GM23338 (cell line): ENCODE results near the gene DCD. TPM values are rescaled to one million over a fixed set of nuclear protein-coding genes. Genes with fewer than 3 reads are reported as not detected.
"Not testable (repeated sequence)": the region's sequence is repeated elsewhere in the genome, so short reads cannot be mapped to it uniquely, and the experiment has no call there.

ENCODE experiments used
- ATAC-seq: fragments of 200-7000 bp; cut with Tn5 transposase; 3 replicates; pipeline ENCODE4 v1.9.1; 2020
- DNase-seq: peaks from one replicate; pipeline ENCODE4 v3.0.0-alpha.2; 2015; ENCODE audit warnings: low spot score
- H2AFZ ChIP-seq: fragments of 200-600 bp; sonication (generic); 2 replicates; pipeline ENCODE4 v1.8.0; 2016; ENCODE audit warnings: antibody characterized with exemption, mild to moderate bottlenecking, moderate library complexity
- H3F3A ChIP-seq: fragments of 200-600 bp; sonication (generic); replicated peaks from 2 replicates; pipeline ENCODE4 v1.8.0; 2017; ENCODE audit warnings: antibody characterized with exemption, mixed run types, low read depth
- H3K27ac ChIP-seq: fragments of 200-600 bp; sonication (generic); 2 replicates; pipeline ENCODE4 v1.6.1; 2016; ENCODE audit warnings: low read depth
- H3K27me3 ChIP-seq: fragments of 200-600 bp; sonication (generic); 2 replicates; pipeline ENCODE4 v1.8.0; 2016; ENCODE audit warnings: mild to moderate bottlenecking, mixed run types, moderate library complexity; ENCODE audit not compliant: insufficient read depth
- H3K36me3 ChIP-seq: fragments of 200-600 bp; sonication (generic); 2 replicates; pipeline ENCODE4 v1.8.0; 2016; ENCODE audit warnings: mild to moderate bottlenecking; ENCODE audit not compliant: insufficient read depth
- H3K4me1 ChIP-seq: fragments of 200-600 bp; sonication (generic); 2 replicates; pipeline ENCODE4 v1.8.0; 2016; ENCODE audit warnings: mild to moderate bottlenecking, moderate library complexity; ENCODE audit not compliant: insufficient read depth
- H3K4me2 ChIP-seq: fragments of 200-600 bp; sonication (generic); 2 replicates; pipeline ENCODE4 v1.7.1; 2017; ENCODE audit warnings: mixed run types
- H3K4me3 ChIP-seq: fragments of 200-600 bp; sonication (generic); 2 replicates; pipeline ENCODE4 v1.6.1; 2016; ENCODE audit warnings: mixed run types
- H3K79me2 ChIP-seq: fragments of 200-600 bp; sonication (generic); replicated peaks from 2 replicates; pipeline ENCODE4 v1.8.0; 2017; ENCODE audit warnings: mild to moderate bottlenecking; ENCODE audit not compliant: insufficient read depth
- H3K9me2 ChIP-seq: fragments of 200-600 bp; sonication (generic); 2 replicates; pipeline ENCODE4 v1.8.0; 2017; ENCODE audit not compliant: insufficient read depth
- H4K20me1 ChIP-seq: fragments of 200-600 bp; sonication (generic); replicated peaks from 2 replicates; pipeline ENCODE4 v1.8.0; 2017; ENCODE audit warnings: mild to moderate bottlenecking; ENCODE audit not compliant: insufficient read depth
- H3K27ac Mint-ChIP-seq: 2 replicates; pipeline ENCODE4 v1.8.0; 2020; ENCODE audit warnings: inconsistent platforms, mild to moderate bottlenecking, moderate library complexity, mixed read lengths
- H3K27me3 Mint-ChIP-seq: 3 replicates; pipeline ENCODE4 v1.8.0; 2022; ENCODE audit warnings: low read depth, mild to moderate bottlenecking, moderate library complexity, mixed read lengths, inconsistent platforms; ENCODE audit not compliant: insufficient read depth, poor library complexity
- H3K36me3 Mint-ChIP-seq: 3 replicates; pipeline ENCODE4 v1.8.0; 2021; ENCODE audit warnings: low read depth, mild to moderate bottlenecking, inconsistent platforms, moderate library complexity, mixed read lengths
- H3K4me1 Mint-ChIP-seq: 3 replicates; pipeline ENCODE4 v1.8.0; 2020; ENCODE audit warnings: mild to moderate bottlenecking, inconsistent platforms, mixed read lengths
- H3K4me3 Mint-ChIP-seq: 3 replicates; pipeline ENCODE4 v1.8.0; 2021; ENCODE audit warnings: moderate library complexity, mild to moderate bottlenecking, inconsistent platforms, mixed read lengths
- H3K9me3 Mint-ChIP-seq: 3 replicates; pipeline ENCODE4 v1.8.0; 2020; ENCODE audit warnings: moderate library complexity, mild to moderate bottlenecking, inconsistent platforms, mixed read lengths
- ETS1 ChIP-seq: IDR thresholded peaks from 2 replicates; pipeline ENCODE4 v1.6.1; 2016; ENCODE audit warnings: antibody characterized with exemption
- STAT1 ChIP-seq: IDR thresholded peaks from one replicate; pipeline ENCODE4 v1.6.1; 2016; ENCODE audit warnings: antibody characterized with exemption; ENCODE audit not compliant: unreplicated experiment
- ZNF114 ChIP-seq: fragments of 250-450 bp; sonication (Bioruptor Pico); IDR thresholded peaks from 2 replicates; pipeline ENCODE4 v1.5.0; 2020; ENCODE audit warnings: mild to moderate bottlenecking, moderate library complexity
- ZNF331 ChIP-seq: fragments of 250-450 bp; sonication (Bioruptor Pico); IDR thresholded peaks from 2 replicates; pipeline ENCODE4 v1.5.0; 2020; ENCODE audit warnings: low read depth, mild to moderate bottlenecking, moderate library complexity
- polyA plus RNA-seq: library from polyadenylated mRNA; unstranded; fragments of >200 nt; fragmentation: Nextera tagmentation; extraction: Ambion mirVana; gene quantifications from 2 replicates; pipeline ENCODE4 v1.2.1, GENCODE V29; 2016
- total RNA-seq: library from RNA; depleted of rRNA; stranded (reverse); fragments of >200 nt; shearing (Covaris generic); gene quantifications from 2 replicates; pipeline ENCODE4 v1.2.3, GENCODE V29; 2014
- TF ChIP-seq, protein P1 (sequence below), 2 experiments: fragments of 200-600 bp in 1 of 2; sonication (generic) in 1 of 2; conservative IDR thresholded peaks; 2 replicates each; pipeline versions ENCODE4 v1.5.1 to v1.6.1; 2016 to 2017; ENCODE audit warnings: antibody characterized with exemption in 2 of 2, low read depth in 2 of 2, mild to moderate bottlenecking in 2 of 2, moderate library complexity in 1 of 2
- TF ChIP-seq, protein P2 (sequence below): IDR thresholded peaks from one replicate; pipeline ENCODE4 v1.6.1; 2018; ENCODE audit warnings: antibody characterized with exemption; ENCODE audit not compliant: unreplicated experiment

Gene DCD
- total and polyA plus RNA-seq, 2 experiments from 2014 or later: not detected

- not testable (repeated sequence) for H3K36me3 ChIP-seq, H3K4me1 ChIP-seq, H3K4me3 ChIP-seq, H4K20me1 ChIP-seq, H3K27ac Mint-ChIP-seq, H2AFZ ChIP-seq, H3K4me3 Mint-ChIP-seq, H3K27me3 ChIP-seq, H3K27me3 Mint-ChIP-seq, H3K4me2 ChIP-seq, H3K27ac ChIP-seq, ATAC-seq, DNase-seq, H3F3A ChIP-seq, H3K36me3 Mint-ChIP-seq, H3K9me3 Mint-ChIP-seq, H3K79me2 ChIP-seq, H3K4me1 Mint-ChIP-seq
- peaks cover 11% of the 10 kb centered on the region; the same call in 1 of the 2 replicates for H3K9me2 ChIP-seq
Measured at GRCh38 chr12:54639112-54639511, 9.1 kb downstream of the DCD start.

DNA sequence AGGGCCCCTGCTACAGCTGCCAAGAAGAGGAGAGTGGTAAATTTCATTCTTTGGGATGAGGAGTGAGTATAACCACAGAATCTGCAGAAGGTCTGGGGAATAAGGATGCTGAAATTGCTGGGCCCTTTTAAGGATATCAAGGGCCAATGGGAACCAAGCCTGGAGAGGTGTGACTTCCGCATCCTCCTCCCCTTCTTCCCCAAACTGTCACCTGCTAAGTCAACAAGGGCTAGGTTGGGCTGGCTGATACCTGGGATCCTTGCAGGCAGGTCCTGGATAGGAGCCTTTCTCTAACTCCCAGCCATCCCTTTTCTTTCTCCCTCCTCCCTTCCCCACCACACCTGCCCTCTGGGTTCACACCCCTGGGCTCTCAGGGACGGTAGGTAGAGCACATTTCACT is 13.4 kb downstream of the DCD start, which contains the start of gene LACRT:
Gene LACRT, minus strand, starts transcription at position 101 of the 400 bp plus-strand sequence. Its CDS starts 54 bp downstream, at position 47.
- Mint-ChIP-seq H3K27me3 (peaks cover 6% of the 10 kb centered on the region), H3K9me3 (peaks cover 5% of the 10 kb centered on the region; the same call in 2 of the 3 replicates)

DNA sequence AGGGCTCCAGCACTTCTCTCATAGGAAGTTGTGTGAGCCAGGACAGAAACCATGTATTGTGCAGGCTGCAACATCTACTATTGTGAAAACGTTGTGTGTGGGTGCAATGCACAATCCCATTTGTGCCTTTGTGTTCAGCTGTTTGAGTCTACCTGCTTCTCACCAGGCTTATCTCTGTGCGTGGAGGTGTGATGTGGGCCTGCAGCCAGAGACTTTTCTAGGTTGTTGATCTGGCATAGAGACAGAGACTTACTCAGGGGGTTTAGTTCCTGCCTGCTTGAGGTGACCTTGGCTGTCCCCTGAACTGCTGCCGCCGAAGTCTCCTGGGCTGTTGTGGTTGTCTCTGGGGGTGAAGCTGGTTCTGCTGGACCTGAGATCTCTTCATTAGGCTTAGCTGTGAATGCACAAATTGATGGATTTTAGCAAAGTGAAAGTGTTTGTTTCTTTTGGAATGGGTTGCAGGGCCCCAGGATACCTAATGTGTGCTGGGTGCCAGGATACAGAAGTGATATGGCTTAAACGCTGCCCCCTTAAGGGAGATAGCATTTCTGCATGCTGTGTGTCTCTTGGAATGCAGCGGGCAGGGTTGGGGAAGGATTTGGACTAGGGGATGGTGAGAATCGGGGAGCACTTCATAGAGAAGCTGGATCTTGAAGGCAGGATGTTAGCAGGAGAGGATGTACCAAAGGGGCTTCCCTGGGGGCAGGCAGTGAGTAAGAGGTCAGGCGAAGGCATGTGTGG is 16.0 kb downstream of the DCD start:
- Histone ChIP-seq H3K4me3 (no peak overlapping the region), H3K27me3 (no peaks in the 10 kb centered on the region), H3K36me3 (no peaks in the 10 kb centered on the region), H3K4me2 (no peak overlapping the region), H3K4me1 (no peaks in the 10 kb centered on the region), H3F3A (no peaks in the 10 kb centered on the region), H4K20me1 (no peaks in the 10 kb centered on the region), H3K27ac (no peak overlapping the region), H2AFZ (peak overlapping the region; percentile 8; the same call in 1 of the 2 replicates), H3K79me2 (no peaks in the 10 kb centered on the region), H3K9me2 (0 out of 2 replicates have a peak, but pooled peaks cover 3% of the 10 kb centered on the region)
- ATAC-seq (peak; percentile 97), DNase-seq (peak; percentile 73)
- no peak for TF ChIP-seq STAT1
- TF ChIP-seq ZNF114 (CRISPR knock-in tag): no peak
- TF ChIP-seq, protein P1, sequence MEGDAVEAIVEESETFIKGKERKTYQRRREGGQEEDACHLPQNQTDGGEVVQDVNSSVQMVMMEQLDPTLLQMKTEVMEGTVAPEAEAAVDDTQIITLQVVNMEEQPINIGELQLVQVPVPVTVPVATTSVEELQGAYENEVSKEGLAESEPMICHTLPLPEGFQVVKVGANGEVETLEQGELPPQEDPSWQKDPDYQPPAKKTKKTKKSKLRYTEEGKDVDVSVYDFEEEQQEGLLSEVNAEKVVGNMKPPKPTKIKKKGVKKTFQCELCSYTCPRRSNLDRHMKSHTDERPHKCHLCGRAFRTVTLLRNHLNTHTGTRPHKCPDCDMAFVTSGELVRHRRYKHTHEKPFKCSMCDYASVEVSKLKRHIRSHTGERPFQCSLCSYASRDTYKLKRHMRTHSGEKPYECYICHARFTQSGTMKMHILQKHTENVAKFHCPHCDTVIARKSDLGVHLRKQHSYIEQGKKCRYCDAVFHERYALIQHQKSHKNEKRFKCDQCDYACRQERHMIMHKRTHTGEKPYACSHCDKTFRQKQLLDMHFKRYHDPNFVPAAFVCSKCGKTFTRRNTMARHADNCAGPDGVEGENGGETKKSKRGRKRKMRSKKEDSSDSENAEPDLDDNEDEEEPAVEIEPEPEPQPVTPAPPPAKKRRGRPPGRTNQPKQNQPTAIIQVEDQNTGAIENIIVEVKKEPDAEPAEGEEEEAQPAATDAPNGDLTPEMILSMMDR (conservative IDR thresholded peaks at IDR 0.05; ENCODE audit: low read depth in 2 of 2): peak; percentile 68 to 75
- TF ChIP-seq ZNF331 (CRISPR knock-in tag): no peak
- TF ChIP-seq, protein P2, sequence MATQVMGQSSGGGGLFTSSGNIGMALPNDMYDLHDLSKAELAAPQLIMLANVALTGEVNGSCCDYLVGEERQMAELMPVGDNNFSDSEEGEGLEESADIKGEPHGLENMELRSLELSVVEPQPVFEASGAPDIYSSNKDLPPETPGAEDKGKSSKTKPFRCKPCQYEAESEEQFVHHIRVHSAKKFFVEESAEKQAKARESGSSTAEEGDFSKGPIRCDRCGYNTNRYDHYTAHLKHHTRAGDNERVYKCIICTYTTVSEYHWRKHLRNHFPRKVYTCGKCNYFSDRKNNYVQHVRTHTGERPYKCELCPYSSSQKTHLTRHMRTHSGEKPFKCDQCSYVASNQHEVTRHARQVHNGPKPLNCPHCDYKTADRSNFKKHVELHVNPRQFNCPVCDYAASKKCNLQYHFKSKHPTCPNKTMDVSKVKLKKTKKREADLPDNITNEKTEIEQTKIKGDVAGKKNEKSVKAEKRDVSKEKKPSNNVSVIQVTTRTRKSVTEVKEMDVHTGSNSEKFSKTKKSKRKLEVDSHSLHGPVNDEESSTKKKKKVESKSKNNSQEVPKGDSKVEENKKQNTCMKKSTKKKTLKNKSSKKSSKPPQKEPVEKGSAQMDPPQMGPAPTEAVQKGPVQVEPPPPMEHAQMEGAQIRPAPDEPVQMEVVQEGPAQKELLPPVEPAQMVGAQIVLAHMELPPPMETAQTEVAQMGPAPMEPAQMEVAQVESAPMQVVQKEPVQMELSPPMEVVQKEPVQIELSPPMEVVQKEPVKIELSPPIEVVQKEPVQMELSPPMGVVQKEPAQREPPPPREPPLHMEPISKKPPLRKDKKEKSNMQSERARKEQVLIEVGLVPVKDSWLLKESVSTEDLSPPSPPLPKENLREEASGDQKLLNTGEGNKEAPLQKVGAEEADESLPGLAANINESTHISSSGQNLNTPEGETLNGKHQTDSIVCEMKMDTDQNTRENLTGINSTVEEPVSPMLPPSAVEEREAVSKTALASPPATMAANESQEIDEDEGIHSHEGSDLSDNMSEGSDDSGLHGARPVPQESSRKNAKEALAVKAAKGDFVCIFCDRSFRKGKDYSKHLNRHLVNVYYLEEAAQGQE: no peak
- no peak for TF ChIP-seq ETS1
- Mint-ChIP-seq H3K27ac (no peak overlapping the region), H3K27me3 (peaks cover 11% of the 10 kb centered on the region), H3K36me3 (peaks cover 9% of the 10 kb centered on the region), H3K4me1 (peaks cover 2% of the 10 kb centered on the region; the same call in 1 of the 3 replicates), H3K4me3 (no peak overlapping the region), H3K9me3 (peaks cover 18% of the 10 kb centered on the region)

More for the DNA sequence above, 13.4 kb downstream of the DCD start, which contains the start of gene LACRT:
- no peaks in the 10 kb centered on the region for H3K79me2 ChIP-seq
- H3K4me1 Mint-ChIP-seq: peaks cover 2% of the 10 kb centered on the region; the same call in 1 of the 3 replicates
- no peaks in the 10 kb centered on the region for H3K4me1 ChIP-seq
- H3K4me3 Mint-ChIP-seq: no peak within 1 kb of the TSS
- H3K27me3 ChIP-seq: no peaks in the 10 kb centered on the region
- TF ChIP-seq ZNF331 (CRISPR knock-in tag) (no peak), ZNF114 (CRISPR knock-in tag) (no peak)
- no peak for DNase-seq
- H3K27ac Mint-ChIP-seq: no peak within 1 kb of the TSS
- H4K20me1 ChIP-seq: no peaks in the 10 kb centered on the region
- H3K36me3 Mint-ChIP-seq: no peaks in the 10 kb centered on the region
- no peak for ATAC-seq
- 0 out of 2 replicates have a peak, but pooled peaks cover 3% of the 10 kb centered on the region for H3K9me2 ChIP-seq
- no peak within 1 kb of the TSS for H2AFZ ChIP-seq
- no peaks in the 10 kb centered on the region for H3F3A ChIP-seq
- no peak within 1 kb of the TSS for H3K4me2 ChIP-seq
- H3K36me3 ChIP-seq: no peaks in the 10 kb centered on the region
- no peak within 1 kb of the TSS for H3K4me3 ChIP-seq
- H3K27ac ChIP-seq: no peak within 1 kb of the TSS
